Aorta (tissue), 5 donors: ENCODE data around the gene GRIK4. TPM values are rescaled to one million over a fixed set of nuclear protein-coding genes. Genes with fewer than 3 reads are reported as not detected.
"Not testable (repeated sequence)": the region's sequence is repeated elsewhere in the genome, so short reads cannot be mapped to it uniquely, and the experiment has no call there.

Experiments
- ATAC-seq: fragments of 200-7000 bp; cut with Tn5 transposase; one replicate; pipeline ENCODE4 v1.9.1; 2022; ENCODE audit warnings: moderate library complexity; ENCODE audit not compliant: low FRiP score
- DNase-seq, 2 donors: peaks; one replicate each; pipeline ENCODE4 v3.0.0-alpha.2; 2020
- H3K27ac ChIP-seq, 2 donors: one replicate each; pipeline ENCODE4 v1.5.1; 2013; ENCODE audit warnings: low read length in 2 of 2, mild to moderate bottlenecking in 2 of 2, moderate library complexity in 2 of 2, control low read depth in 1 of 2, inconsistent platforms in 1 of 2, low read depth in 1 of 2
- H3K27me3 ChIP-seq, 2 donors: one replicate each; pipeline ENCODE4 v1.6.1; 2013; ENCODE audit warnings: control low read depth in 1 of 2, low read length in 1 of 2, mild to moderate bottlenecking in 1 of 2, moderate library complexity in 1 of 2; ENCODE audit not compliant: insufficient read depth in 2 of 2, control insufficient read depth in 1 of 2
- H3K36me3 ChIP-seq, 2 donors: one replicate each; pipeline ENCODE4 v1.6.1; 2013; ENCODE audit warnings: control low read depth in 1 of 2, low read length in 1 of 2, mild to moderate bottlenecking in 1 of 2; ENCODE audit not compliant: insufficient read depth in 2 of 2, control insufficient read depth in 1 of 2
- H3K4me1 ChIP-seq, 2 donors: one replicate each; pipeline ENCODE4 v1.6.1; 2013; ENCODE audit warnings: low read length in 2 of 2, control low read depth in 1 of 2, mild to moderate bottlenecking in 1 of 2, moderate library complexity in 1 of 2; ENCODE audit not compliant: insufficient read depth in 2 of 2, control insufficient read depth in 1 of 2
- H3K4me3 ChIP-seq, 2 donors: one replicate each; pipeline ENCODE4 v1.5.1; 2013; ENCODE audit warnings: low read length in 2 of 2, control low read depth in 1 of 2, mild to moderate bottlenecking in 1 of 2
- H3K9me3 ChIP-seq: one replicate; pipeline ENCODE4 v1.6.1; 2013; ENCODE audit warnings: mild to moderate bottlenecking, low read length; ENCODE audit not compliant: control insufficient read depth
- WGBS, 2 donors: extraction: QIAGEN DNeasy Blood & Tissue Kit; methylation state at CpG; one replicate each; pipeline ENCODE4 v1.1.7; 2013; 5-methylcytosine and 5-hydroxymethylcytosine counted together
- intact Hi-C, 2 donors: fragments of 100-400 bp; cut with DNase I; formaldehyde crosslinking; loops; one replicate each; pipeline versions ENCODE4 v1.14.2 to v1.15.0; 2022
- polyA plus RNA-seq, 2 donors: library from polyadenylated mRNA; stranded (reverse); fragments of 200-250 nt; gene quantifications; one replicate each; pipeline ENCODE4 v1.2.3, GENCODE V29; 2013
- total RNA-seq, 2 donors: library from RNA; stranded (reverse); fragmentation: NEBNext Ultra II Directional; extraction: Animal tissue kit (Norgen Biotek cat#: 25700); gene quantifications; one replicate each; pipeline ENCODE4 v1.2.1, GENCODE V29; 2021
- donor health status: healthy with polysubstance abuse.
- donor health status: Bipolar disorder and iron deficiency.
- donor health status: DM: no; HTN: no; CAD: no.
- donor health status: DM: no; HTN: no; CAD: no.
- donor health status: DM: yes; HTN: yes; CAD: no.

Gene GRIK4
- total and polyA plus RNA-seq, 4 donors = not detected

DNA sequence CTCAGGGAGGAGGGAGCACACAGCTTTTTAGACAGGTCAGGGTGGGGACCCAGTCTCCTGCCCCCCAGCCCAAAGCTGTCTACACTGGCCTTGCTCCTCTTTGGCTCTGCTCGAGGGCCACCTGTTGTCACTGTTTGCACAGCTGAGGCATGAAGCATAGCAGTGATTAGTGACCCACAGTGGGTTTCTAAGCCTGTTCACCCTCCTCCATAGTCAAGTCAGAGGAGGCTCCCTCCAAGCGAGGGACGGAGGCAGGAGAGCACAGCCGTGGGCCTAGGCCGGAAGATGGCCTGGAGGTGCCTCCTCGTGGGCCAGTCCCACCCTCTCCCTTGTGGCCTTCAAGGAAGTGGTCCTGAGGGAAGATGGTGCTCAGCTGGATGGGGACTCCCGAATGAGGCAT, 241.1 kb downstream of the GRIK4 start:
- Histone ChIP-seq H3K36me3 (no peaks in the 10 kb centered on the region), H3K9me3 (no peaks in the 10 kb centered on the region), H3K27ac (no peak overlapping the region), H3K27me3 (no peaks in the 10 kb centered on the region), H3K4me1 (no peaks in the 10 kb centered on the region), H3K4me3 (no peak overlapping the region)
- DNase-seq (no peak), ATAC-seq (no peak)
- intact Hi-C loops = no loop called here
- WGBS, 2 donors = 82% methylated on average over 7 of the region's 7 CpGs

DNA sequence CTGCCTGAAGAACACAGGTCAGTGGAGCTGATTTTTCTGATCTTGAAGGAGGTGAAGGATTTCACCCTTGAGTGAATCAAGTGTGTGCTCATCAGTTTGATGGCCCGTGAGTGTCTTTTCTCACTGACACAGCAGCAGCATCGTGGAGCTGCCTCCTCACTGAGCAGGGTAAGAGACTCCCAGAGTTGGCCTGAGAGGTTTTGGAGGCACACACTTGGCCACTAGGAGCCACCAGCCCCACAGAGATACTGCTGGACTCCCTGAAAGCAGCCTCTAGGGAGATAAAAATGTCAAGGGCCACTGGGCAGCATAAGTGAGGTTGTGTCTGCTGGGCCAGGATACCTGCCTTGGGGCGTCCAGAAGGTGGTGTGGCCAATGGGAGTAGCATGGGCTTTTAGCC, 245.4 kb downstream of the GRIK4 start:
- ATAC-seq = no peak
- H3K4me3 ChIP-seq = no peak overlapping the region
- no peaks in the 10 kb centered on the region for H3K9me3 ChIP-seq
- 72 to 79% methylated on average over 3 of the region's 3 CpGs for WGBS, 2 donors
- H3K27ac ChIP-seq = no peak overlapping the region
- intact Hi-C loops = no loop called here
- no peaks in the 10 kb centered on the region for H3K27me3 ChIP-seq
- DNase-seq = no peak
- no peaks in the 10 kb centered on the region for H3K36me3 ChIP-seq
- H3K4me1 ChIP-seq = no peaks in the 10 kb centered on the region

DNA sequence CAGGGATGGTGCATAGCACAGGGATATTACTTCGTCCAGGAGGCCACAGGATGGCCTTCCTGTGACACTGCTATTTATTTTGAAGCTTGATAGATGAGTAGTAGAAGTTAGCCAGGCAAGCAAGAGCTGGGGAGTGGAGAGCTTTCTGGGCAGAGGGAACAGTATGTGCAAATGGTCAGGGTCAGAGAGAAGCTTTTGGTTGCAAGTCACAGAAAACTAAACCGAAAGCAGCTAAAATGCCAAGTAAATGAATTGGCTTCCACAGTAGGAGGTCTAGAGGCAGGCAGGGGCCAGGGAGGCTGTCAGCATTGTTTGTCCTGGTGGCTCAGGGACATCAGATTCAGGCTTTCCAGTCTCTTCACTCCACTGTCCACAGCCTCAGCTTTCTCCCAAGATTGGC, 247.5 kb downstream of the GRIK4 start:
- no peak for DNase-seq
- no peaks in the 10 kb centered on the region for H3K27me3 ChIP-seq
- no peak overlapping the region for H3K27ac ChIP-seq
- no peaks in the 10 kb centered on the region for H3K9me3 ChIP-seq
- H3K4me1 ChIP-seq = no peaks in the 10 kb centered on the region
- ATAC-seq = no peak
- H3K4me3 ChIP-seq = no peak overlapping the region
- WGBS, 2 donors = 38 to 48% methylated on average over 2 of the region's 2 CpGs
- intact Hi-C loops = no loop called here
- no peaks in the 10 kb centered on the region for H3K36me3 ChIP-seq

DNA sequence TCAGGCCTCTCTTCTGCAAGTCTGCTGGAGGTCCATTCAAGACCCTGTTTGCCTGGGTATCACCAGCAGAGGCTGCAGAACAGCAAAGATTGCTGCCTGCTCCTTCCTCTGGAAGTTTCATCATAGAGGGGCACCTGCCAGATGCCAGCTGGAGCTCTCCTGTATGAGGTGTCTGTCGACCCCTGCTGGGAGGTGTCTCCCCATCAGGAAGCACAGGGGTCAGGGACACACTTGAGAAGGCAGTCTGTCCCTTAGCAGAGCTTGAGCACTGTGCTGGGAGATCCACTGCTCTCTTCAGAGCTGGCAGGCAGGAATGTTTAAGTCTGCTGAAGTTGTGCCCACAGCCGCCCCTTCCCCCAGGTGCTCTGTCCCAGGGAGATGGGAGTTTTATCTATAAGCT, 254.2 kb downstream of the GRIK4 start:
- not testable (repeated sequence) for H3K4me3 ChIP-seq
- WGBS, 2 donors = 77 to 82% methylated on average over 2 of the region's 2 CpGs

DNA sequence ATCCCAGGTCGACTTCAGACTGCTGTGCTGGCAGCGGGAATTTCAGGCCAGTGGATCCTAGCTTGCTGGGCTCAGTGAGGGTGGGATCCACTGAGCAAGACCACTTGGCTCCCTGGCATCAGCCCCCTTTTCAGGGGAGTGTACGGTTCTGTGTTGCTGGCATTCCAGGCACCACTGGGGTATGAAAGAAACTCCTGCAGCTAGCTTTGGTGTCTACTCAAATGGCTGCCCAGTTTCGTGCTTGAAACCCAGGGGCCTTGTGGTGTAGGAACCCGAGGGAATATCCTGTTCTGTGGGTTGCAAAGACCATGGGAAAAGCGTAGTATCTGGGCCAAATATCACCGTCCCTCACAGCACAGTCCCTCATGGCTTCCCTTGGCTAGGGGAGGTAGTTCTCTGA, 254.8 kb downstream of the GRIK4 start:
- H3K27me3 ChIP-seq = no peaks in the 10 kb centered on the region
- H3K9me3 ChIP-seq = peaks cover 2% of the 10 kb centered on the region
- no peaks in the 10 kb centered on the region for H3K36me3 ChIP-seq
- DNase-seq (no peak), ATAC-seq (no peak)
- no peaks in the 10 kb centered on the region for H3K4me1 ChIP-seq
- 78 to 82% methylated on average over 7 of the region's 7 CpGs for WGBS, 2 donors
- intact Hi-C loops = no loop called here
- no peak overlapping the region for H3K27ac ChIP-seq
- H3K4me3 ChIP-seq = no peak overlapping the region

More for the DNA sequence above, 254.2 kb downstream of the GRIK4 start:
- H3K27me3 ChIP-seq, ATAC-seq, H3K27ac ChIP-seq, DNase-seq, intact Hi-C loops, H3K4me1 ChIP-seq, H3K9me3 ChIP-seq, H3K36me3 ChIP-seq: not testable (repeated sequence)

DNA sequence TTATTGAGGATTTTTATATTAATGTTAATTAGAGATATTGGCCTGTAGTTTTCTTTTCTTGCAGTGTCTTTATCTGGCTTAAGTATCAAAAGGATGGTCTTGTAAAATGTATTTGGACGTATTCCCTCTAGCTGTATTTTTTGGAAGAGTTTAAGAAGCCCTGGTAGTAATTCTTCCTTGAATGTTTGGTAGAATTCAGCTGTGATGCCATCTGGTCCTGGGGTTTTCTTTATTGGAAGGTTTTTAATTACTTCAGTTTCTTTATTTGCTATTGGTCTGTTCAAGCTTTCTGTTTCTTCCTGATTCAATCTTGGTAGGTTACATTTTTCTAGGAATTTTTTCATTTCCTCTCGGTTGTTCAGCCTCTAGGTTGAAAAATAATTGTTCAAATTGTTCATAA, 257.4 kb downstream of the GRIK4 start:
- intact Hi-C loops = no loop called here
- no peak for ATAC-seq

DNA sequence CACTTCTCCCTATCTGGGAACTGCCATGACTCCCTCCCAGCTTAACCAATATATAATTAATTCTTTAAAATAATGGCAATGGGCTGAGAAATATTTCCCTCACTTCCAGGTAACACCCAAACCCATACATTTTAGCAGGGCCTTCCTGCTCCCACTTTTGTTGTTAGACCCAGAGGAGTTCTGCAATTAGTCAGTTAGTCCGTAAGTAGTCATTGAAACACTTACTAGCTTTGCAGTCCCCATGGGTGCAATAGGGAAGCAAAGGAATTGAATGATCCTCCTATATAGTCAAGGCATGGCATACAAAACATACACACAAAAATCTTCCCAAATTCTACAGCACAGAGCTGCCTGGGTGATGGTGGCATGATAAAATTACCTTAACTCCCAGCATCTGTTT, 258.4 kb downstream of the GRIK4 start:
- no peak for ATAC-seq
- intact Hi-C loops = no loop called here
- DNase-seq = no peak
- Histone ChIP-seq H3K4me1 (no peaks in the 10 kb centered on the region), H3K36me3 (no peaks in the 10 kb centered on the region), H3K27ac (no peak overlapping the region), H3K9me3 (peaks cover 2% of the 10 kb centered on the region), H3K27me3 (no peaks in the 10 kb centered on the region), H3K4me3 (no peak overlapping the region)
- WGBS, 2 donors = 68 to 84% methylated on average over 1 of the region's 1 CpG

More for the DNA sequence above, 257.4 kb downstream of the GRIK4 start:
- H3K27ac ChIP-seq = no peak overlapping the region
- DNase-seq = no peak
- H3K4me1 ChIP-seq = no peaks in the 10 kb centered on the region
- H3K27me3 ChIP-seq = no peaks in the 10 kb centered on the region
- no peak overlapping the region for H3K4me3 ChIP-seq
- 70 to 75% methylated on average over 2 of the region's 2 CpGs for WGBS, 2 donors
- no peaks in the 10 kb centered on the region for H3K36me3 ChIP-seq
- H3K9me3 ChIP-seq = peaks cover 2% of the 10 kb centered on the region

DNA sequence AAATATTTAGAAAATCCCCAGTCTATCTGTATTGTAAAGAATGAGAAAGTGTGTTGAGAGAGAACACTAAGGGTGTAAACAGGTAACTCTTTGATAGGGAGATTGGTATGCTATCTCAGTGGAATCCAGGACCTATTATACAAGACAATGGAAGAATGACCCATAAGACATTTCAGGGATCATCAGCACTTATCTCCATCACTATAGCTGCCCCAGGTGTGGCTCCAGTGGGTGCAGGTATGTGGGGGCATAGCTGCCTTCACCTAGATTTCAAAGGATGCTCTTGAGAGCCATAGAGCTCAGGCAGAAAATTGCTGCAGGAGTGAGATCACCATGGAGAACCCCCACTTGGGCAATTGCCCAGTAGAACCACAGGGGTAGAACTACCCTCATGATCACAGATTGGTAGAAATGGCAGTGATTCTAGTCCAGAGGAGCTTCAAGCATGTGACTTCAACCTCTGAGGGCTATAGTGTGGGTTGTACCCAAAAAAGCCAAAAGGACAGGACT, 260.1 kb downstream of the GRIK4 start:
- peaks cover 2% of the 10 kb centered on the region for H3K9me3 ChIP-seq
- DNase-seq = no peak
- H3K27ac ChIP-seq = no peak overlapping the region
- no peaks in the 10 kb centered on the region for H3K4me1 ChIP-seq
- no peak for ATAC-seq
- H3K27me3 ChIP-seq = no peaks in the 10 kb centered on the region
- no peaks in the 10 kb centered on the region for H3K36me3 ChIP-seq
- intact Hi-C loops = no loop called here
- H3K4me3 ChIP-seq = no peak overlapping the region

DNA sequence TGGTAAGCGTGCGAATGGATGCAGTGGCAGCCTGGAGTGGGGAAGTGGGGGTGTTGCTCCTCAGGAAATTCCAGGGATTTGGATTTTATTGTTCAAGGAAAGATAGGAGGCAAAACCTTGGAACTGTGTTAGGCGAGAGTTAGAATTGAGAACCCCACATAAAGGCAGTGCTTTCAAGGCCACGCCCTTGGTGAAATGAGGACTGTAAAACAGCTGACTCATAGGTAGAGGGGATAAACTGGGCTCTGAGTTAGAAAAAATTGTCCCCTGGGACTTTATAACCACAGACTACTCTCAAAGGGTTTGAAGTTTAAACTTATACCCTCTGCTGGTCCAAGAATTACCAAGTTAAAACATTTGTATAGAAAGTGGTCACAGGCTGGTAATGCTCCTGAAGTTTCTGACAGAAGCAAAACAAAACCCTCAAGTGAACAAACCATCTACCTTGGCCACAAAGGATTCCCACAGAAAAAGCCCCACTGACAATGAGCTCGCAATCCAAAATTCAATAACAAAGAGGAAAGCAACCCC, 262.0 kb downstream of the GRIK4 start:
- ATAC-seq (no peak), DNase-seq (no peak)
- 84 to 85% methylated on average over 5 of the region's 5 CpGs for WGBS, 2 donors

More for the DNA sequence above, 262.0 kb downstream of the GRIK4 start:
- intact Hi-C loops = no loop called here
- Histone ChIP-seq H3K4me3 (no peak overlapping the region), H3K4me1 (no peaks in the 10 kb centered on the region), H3K9me3 (peaks cover 2% of the 10 kb centered on the region), H3K36me3 (no peaks in the 10 kb centered on the region), H3K27ac (no peak overlapping the region), H3K27me3 (no peaks in the 10 kb centered on the region)
